ENCODE results near the gene SMIM41.
A peak's percentile ranks its signal among the peaks of the same experiment; 100 is the strongest.
"Not testable (repeated sequence)": the region's sequence is repeated elsewhere in the genome, so short reads cannot be mapped to it uniquely, and the experiment has no call there.

SMIM41 gene

GRCh38 chr12:52086944-52087835, 7.7 kb downstream of the SMIM41 start:
- peak; percentile 10 for DNase-seq

GRCh38 chr12:52087961-52088820, 8.7 kb downstream of the SMIM41 start:
- no peak for DNase-seq

- no peak for DNase-seq
Measured at GRCh38 chr12:52089491-52089890, 10.0 kb downstream of the SMIM41 start.

GRCh38 chr12:52090291-52090690, 10.8 kb downstream of the SMIM41 start:
- DNase-seq = no peak

- DNase-seq = no peak
Measured at GRCh38 chr12:52091061-52091460, 11.6 kb downstream of the SMIM41 start.

- DNase-seq = no peak
Measured at GRCh38 chr12:52091869-52092268, 12.4 kb downstream of the SMIM41 start.

GRCh38 chr12:52093346-52093745, 13.8 kb downstream of the SMIM41 start:
- DNase-seq = no peak

GRCh38 chr12:52096332-52097044, 17.0 kb downstream of the SMIM41 start:
- DNase-seq = no peak

- DNase-seq = no peak
Measured at GRCh38 chr12:52097045-52097666, 17.7 kb downstream of the SMIM41 start.

GRCh38 chr12:52104431-52105089, 25.1 kb downstream of the SMIM41 start:
- not testable (repeated sequence) for DNase-seq

GRCh38 chr12:52116222-52117125, 37.0 kb downstream of the SMIM41 start:
- not testable (repeated sequence) for DNase-seq

- not testable (repeated sequence) for DNase-seq
Measured at GRCh38 chr12:52117806-52118475, 38.4 kb downstream of the SMIM41 start.

GRCh38 chr12:52119398-52120254, 40.1 kb downstream of the SMIM41 start:
- DNase-seq = peak; percentile 85

GRCh38 chr12:52120951-52121823, 41.7 kb downstream of the SMIM41 start:
- DNase-seq = peak; percentile 4

- DNase-seq = peak; percentile 73
Measured at GRCh38 chr12:52121824-52122539, 42.5 kb downstream of the SMIM41 start.

- DNase-seq = no peak
Measured at GRCh38 chr12:52122540-52122871, 43.0 kb downstream of the SMIM41 start.

- DNase-seq = no peak
Measured at GRCh38 chr12:52122904-52123303, 43.4 kb downstream of the SMIM41 start.

All from 8988T (cell line).